ENCODE data around the gene SLC47A2. TPM values are rescaled to one million over a fixed set of nuclear protein-coding genes. Genes with fewer than 3 reads are reported as not detected.

Gene SLC47A2
- total RNA-seq, 1 donor from 2014 or later, result not detected

DNA sequence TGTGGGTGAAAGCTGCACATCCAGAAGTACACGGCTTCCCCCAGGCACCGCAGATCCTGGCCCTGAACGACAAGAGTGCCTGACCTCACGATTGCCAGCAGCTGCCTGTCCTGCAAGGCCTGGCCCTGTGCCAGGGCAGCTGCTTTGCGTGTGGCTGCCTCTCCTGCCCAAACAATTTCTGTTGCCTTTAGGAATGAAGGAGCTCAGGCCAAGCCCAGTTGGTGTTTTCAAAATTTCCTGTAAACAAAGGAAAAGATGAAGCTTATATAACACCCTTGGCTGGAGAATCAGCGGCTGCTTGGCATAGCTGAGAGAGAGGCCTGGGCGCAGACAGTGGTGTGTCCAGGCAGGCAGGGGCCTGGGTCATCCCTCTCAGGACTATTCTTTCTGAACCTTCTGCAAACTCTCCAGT lies 11.7 kb upstream of the SLC47A2 start:
- DNase-seq (ENCODE audit: low spot score), result no peak

DNA sequence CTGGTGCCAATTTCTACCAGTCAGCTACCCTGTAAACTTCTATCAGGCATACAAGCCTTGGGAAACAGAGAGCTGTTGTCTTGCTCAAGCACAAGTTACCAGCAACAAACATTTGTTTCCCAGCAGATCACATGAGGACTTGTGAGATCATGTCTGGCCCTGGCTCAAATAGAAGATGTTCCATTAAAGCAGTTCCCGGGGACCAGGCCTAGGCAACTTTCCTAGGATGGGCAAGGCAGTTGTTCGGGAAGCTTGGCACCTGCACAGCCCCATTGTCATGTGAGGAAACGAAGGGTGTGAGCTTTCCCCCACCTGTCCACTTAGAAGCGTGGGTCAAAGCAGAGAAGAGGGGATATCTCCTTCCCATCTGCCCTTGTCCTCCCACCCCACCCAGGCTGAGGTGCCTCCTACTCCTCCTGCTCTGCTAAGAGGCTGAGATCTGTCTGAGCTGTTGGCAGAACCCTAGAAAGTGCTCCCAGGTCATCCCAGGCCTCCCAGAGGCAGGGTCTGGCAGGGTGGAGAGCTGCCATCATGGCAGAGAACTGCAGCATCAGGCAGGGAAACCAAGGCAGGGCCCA lies 11.2 kb upstream of the SLC47A2 start:
- DNase-seq (ENCODE audit: low spot score), result no peak

DNA sequence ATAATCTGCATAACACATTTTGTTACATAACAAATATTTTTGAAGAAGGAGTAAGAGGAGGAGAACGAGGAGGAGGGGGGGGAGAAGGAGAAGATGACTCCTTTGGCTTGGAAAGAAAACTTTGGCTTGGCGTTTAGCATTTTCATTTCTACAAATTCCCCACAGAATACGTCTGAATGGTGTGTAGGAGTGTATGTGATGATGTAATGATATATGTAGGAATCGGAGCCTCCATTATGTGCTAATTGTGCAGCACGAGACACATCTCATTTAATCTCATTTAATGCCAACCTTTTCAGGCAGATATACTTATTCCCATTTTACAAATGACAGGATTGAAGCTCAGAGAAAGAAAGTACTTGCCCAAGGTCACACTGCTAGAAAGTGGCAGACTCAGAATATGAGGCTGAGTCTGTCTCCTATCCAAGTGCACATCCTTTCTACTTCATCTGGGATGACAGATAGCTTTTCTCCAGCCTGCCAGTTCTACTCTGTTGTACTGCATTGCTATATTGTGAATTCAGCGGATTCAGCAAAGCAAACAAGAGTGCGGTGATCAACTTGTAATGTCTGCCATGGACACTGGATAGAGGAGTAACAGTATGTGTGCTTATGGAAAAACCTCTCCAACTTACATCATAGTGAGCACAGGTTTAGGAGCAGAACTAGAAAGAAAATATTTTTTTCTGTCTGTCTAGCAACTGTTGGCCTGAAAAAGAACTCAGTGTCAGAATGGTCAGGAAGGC lies 10.4 kb upstream of the SLC47A2 start:
- DNase-seq (ENCODE audit: low spot score), result no peak

DNA sequence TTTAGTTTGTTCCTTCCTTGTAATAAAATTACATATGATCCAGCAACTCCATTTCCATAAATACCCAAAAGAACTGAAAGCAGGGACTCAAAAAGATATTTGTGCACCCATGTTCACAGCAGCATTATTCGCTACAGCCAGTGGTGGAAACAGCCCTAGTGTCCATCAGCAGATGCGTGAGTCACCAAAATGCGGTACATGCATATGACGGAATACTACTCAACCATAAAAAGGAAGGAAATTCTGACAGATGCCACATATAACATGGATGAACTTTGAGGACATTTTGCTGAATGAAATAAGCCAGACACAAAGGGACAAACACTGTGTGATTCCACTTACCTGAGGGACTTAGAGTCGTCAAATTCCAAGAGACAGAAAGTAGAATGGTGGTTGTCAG lies 9.1 kb upstream of the SLC47A2 start:
- no peak for DNase-seq (ENCODE audit: low spot score)

DNA sequence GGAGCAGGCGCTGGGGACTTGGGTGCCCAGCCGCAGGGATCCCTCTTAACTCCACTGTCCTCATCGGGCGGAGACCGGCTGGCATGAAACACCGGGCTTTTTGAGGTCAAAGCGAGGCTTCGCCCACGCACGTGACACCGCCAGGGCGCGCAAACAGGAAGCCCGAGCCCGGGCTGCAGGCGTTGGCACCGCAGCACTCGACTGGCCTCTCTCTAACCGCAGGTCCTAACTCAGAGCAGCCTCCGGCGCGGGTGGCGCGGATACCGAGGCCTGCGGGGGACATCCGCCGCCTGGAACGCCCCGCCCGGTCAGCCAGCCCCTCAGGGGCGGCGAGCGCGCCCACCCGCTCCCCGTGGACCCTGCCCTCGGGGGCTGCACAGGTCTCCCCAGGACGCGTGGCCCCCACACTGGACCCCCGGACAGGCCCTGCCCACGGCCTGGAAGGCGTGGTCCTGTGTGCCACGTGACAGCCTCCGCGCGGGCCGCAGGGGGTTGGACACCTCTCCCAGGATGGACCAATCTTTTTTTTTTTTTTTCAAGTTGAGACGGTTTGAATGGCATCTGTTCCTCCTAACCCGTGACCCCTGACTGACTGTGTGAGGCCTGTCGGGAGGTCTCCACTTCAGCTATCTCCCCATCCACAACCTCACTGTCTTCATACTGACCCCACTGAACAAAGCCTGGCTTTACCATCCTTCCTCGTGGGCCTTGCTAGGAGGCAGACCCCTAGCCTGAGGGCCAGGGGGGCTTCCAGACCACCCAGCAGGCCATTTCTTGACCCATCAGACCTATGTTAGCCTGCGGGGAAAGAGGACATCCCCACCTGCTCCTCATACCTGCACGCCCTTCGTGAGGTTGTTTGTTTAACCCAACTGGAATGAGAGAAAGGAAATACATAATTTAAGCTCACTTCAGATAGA lies 8.4 kb upstream of the SLC47A2 start:
- DNase-seq (ENCODE audit: low spot score), result no peak

DNA sequence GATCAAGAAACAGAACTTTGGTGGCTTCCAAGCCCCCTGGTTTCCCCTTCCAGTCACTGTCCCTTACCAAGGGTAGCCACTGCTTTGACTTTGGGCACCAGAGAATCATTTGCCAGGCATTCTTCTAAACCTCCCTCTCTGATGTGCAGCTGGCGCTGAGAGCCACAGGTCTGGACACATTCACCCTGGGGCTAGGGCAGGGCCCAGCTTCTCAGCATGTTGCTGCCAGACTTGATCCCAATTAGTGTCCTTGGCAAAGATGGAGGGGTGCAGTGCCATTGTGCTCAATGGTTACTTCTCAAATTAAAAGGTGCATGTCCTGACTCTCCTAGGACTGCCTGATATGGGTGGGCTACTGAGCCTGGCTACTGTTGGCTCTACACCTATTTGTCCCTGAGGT lies 7.6 kb upstream of the SLC47A2 start:
- no peak for DNase-seq (ENCODE audit: low spot score)

DNA sequence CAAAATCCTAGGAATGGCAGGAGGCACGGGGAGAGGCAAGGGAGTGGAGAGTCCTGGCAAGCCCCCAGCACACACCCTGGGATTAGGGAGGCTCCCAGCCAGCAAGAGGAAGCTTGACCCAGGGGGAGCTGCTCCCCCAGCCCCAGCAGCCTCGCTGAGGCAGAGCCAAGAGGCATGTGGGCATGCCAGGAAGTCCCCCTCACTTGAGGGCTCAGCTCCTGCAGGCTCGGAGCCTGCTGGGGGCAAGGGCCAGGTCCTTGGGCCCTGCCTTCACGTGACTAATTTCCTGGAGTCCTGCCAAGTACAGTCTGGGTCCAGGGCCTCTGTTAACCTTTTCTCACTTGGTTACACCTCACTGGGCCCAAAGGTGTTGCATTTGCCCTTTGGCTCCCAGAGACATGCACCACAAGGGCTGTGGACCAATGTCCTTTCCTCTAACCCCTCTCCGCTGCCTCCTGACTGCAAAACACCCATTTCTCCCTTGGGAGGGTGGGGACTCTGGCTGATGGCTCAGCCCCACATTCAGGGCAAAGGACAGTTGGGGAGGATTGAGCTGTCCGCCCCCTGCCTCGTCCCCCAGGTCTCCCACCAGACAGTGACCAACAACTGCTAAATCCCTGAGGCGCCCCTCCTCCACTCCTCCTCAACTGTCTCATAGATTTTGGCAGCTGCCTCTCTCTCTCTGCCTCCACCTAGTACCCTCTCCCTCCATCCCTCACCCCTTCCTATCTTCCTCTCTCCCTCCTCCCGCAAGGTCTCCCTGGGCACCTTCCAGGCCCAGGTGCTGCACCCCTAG lies 4.4 kb upstream of the SLC47A2 start:
- no peak for DNase-seq (ENCODE audit: low spot score)

DNA sequence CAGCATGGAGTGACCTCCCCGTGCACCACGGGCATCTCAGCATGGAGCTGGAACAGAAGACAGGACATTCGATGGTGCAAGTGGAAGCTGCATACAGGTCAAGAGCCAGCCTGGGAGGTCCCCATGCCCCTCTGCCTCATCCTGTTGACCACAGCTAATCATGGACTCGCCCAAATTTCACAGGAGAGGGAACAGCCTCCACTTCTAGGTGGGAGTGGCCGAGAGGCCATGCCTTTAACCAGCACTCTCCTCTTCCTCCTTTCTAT lies 3.8 kb upstream of the SLC47A2 start:
- DNase-seq (ENCODE audit: low spot score), result no peak

DNA sequence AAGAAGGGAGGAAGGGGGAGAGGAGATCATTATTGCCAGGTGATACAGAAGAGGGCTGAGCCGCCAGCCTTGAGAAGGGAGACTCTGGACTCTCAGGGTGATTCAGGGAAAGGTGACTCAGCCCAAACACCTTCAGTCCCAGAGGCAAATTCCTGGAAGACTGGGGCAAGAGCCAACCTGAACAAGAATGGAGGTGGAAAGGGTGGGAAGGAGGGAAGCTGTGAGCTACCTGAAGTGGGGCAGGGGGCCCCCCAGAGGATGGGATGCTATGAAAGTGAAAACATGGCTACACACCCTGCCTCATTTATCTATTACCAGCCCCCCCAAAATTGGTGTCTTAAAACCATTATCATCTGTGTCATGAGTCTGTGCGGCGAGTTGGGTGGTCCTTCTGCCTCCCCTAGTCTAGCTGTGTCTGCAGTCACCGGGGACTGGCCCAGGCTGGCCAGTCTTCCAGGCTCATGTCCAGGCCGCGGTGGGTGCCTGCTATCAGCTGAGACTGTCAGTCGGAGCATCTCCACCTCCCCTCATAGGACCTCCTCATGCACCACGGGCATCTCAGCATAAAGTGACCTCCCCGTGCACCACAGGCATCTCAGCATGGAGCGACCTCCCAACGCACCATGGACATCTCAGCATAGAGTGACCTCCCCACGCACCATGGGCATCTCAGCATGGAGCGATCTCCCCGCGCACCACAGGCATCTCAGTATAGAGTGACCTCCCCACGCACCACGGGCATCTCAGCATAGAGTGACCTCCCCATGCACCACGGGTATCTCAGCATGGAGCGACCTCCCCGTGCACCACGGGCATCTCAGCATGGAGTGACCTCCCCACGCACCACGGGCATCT lies 3.2 kb upstream of the SLC47A2 start:
- no peak for DNase-seq (ENCODE audit: low spot score)

DNA sequence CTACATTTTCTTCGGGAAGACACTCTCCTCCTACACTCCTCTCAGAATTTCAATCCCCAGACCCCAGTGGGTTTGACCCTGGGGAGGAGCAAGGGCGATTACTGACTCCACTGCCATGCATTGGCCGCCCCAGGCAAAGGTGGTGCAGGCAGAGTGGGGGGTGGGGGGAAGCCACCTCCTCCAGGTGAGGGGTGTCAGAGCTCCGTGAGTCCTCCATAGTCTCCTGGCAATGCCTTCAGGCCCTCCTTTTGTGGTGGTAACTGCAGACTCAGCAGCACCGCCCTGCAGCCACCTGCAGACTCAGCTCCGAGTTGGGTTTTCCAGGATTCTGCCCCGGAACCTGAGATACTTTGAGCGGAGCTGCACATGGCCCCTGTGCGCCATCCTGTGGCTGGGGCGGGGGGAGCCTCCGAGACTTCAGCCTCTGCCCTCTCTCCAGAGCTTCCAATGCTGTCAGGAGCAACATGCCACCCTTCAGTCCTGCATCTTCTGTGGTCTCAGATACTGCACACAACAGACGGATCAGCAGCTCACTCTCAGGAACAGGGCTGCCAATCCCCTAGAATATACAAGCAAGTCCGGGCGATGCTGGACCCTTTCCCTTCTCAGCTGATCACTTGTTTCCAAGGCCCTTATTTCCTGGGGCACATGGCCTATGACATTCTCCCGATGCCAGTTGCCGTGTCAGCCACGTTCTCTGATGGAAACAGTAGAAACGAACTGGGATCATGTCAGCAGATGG lies 2.4 kb upstream of the SLC47A2 start:
- DNase-seq (ENCODE audit: low spot score), result no peak

DNA sequence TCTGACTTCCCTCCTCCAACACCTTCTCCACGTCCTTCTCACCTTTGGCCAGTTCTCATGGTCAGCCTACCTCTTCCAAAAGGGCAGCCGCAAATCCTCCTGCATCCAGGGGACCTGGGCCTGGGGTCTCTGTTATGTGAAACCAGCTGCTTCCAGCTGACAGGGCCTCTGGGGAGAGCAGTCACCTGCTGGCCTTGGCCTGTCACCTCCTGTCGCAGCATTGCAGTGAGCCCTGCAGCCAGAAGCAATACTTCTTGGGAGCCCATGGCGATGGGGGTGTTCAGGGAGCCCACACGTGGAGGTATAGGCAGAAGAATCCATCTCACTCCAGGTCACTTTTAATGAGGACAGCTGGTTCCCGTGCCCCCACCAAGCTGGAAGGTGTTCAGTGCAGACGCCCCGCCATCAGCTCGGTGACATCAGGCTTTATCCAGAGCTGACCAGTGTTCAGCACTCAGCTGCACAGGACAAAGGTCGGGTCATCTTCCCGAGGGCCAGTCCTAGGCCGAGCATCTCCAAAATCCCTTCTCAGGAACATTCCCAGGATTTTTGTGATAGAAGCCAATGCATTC lies 1.7 kb upstream of the SLC47A2 start:
- DNase-seq (ENCODE audit: low spot score), result no peak

DNA sequence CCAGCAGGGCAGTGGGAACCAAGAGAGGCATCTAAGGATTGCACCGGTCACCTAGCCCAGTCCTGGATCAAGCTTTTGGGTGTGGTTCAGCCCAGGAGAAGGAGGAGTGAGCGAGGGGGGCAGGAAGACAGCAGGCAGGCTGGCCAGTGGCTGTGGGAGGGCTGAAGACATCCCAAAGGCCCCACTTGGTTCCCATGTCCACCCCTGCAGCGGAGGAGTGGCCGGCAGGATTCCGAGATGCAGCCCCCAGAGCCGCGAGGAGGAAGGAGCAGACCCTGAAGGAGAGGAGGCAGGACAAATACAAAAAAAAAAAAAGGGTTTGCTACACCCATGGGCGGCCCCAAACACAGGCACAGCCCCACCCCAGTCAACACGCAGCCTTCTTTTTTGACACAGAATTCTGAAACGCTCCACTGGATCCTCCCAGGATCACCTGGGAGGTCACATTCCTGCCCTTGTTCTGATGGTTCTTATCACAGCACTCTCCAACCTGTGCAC lies 1.1 kb upstream of the SLC47A2 start:
- no peak for DNase-seq (ENCODE audit: low spot score)

DNA sequence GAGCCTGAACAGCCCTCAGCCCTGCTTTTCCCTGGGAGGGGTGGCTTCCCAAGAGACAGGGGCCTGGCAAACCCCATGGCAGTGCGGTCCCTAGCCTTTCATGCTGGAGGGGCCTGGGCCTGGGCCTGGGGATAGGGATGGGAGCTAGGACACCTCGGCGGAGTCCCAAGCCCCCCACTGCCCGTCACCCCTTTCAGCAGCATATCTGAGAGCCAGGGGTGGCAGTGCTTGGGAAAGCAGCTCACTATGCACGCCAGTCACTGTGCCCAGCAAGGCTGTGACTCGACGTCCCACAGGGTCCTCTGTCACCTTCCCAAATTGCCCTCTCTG lies 612 bp upstream of the SLC47A2 start:
- DNase-seq (ENCODE audit: low spot score), result peak; percentile 71

DNA sequence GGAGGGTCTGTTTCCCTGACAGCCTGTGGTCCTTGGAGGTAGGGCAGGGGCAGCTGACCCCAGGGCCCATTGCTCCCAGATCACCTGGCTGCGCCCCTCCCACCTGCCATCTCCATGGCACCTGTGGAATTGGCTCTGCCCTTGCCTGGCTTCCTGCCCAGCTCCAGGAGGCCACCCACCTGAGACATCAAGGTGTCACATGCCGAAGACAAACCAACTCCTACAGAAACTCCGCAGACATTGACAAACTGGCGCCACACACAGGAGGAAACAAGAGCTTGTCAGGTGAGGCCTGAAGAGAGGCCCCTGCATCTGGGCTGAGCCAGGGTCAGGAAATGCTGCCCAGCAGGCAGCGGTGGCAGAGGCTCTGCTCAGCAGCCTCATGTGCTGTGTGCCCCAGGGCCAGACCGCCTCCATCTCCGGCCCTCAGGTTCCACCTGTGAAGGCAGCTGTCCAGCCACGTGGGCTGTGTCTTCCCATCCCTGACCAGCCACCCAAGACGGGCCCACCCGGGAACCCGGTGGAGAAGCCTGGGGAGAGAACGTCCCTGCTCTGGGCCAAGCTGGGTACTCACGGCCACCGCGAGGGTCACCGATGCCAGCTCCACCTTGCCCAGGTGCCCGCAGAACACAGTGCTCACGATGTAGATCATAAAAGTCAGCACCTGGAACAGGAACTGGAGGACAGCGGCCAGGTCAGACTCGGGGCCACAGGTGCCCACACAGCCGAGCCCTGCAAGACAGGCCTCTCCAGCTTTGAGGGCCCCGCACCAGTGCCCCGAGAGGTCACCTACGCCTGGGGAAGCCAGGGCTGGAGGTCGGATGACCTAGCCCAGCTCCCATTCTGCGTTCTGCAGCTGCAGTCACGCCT lies 1.6 kb downstream of the SLC47A2 start:
- DNase-seq (ENCODE audit: low spot score), result peak; percentile 84

DNA sequence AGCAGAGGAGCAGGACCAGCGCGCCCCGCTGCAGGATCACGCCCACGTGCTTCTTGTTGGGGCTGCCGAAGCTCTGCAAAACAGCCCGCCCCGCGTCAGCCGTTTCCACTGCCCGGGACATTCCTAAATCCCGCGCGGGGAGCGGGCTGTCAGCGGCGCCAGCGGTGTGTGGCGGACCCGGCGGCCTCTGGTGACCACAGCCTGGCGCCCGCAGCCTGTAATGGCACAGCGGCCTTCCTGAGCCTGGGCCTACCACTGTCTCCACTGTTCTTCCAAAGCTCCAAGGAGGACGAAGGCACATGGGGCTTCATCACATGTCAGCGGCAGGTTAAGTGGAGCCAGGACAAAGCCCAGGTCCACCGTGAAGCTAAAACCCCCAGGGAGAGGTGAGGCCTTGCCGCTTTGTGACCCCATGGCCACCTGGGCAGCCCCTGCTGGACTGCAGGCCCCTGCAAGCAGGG lies 2.5 kb downstream of the SLC47A2 start:
- peak; percentile 80 for DNase-seq (ENCODE audit: low spot score)

DNA sequence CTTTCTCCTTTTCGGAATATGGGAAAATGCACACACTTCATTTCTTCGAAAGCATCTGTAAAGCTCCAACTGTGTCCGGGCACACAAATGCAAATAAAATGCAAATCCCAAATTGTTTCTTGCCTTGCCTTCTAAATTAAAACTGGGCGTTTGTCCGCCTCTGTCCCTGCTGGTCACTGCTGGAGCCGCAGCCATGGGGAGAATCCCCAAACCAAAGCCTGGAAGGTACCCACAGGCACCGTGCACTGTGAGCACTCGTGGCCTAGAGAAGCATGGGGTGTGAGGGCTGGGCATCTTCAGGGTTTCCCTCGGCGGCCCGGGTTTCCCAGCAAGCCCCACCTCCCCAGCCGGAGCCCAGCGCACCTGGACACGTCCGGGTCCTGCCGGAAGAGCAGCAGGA lies 2.9 kb downstream of the SLC47A2 start:
- no peak for DNase-seq (ENCODE audit: low spot score)

DNA sequence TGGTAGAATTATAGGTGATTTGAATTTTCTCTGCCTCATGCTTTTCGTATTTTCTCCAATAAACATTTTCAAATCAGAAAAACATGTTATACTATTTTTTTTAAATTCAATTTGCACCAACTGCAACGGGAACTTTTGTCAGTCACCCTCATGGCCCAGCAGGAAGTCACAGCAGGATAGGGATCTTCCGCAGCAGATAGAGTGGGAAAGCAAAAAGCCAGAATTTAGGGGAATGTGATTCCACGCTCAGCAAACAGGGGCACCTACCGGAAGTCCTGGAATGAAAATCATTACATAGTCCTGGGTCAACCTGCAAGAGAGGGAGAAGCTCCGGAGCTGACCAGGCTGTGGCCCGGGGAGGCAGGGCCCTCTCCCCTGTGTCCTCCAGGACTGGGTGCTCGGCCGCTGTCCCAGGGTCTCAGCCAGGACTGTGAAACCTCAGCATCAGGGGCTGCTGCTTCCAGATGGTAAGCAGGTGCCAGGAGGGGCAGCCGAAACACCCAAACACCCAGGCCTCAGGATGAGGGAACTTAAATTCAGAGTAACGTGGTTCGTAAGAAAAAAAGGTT lies 3.9 kb downstream of the SLC47A2 start:
- DNase-seq (ENCODE audit: low spot score), result peak; percentile 55

DNA sequence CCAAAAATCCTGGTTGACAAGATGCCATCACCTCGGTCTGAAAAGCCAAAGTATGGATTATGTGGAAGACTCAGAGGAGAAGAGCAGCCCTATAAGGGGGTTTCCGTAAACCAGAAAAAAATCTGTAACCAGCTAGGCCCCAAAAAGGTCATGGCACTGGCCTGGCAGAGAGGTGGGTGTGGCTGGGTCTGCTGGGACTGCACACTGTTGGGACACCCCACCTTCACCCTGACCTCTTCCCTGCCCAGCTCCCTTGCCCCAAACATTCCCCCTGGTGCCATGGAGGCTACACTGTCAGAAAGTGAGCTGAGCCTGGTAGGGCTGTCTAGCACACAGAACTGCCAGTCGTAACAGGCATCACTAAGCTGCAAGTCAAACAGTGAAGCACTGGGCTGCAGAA lies 6.5 kb downstream of the SLC47A2 start:
- peak; percentile 45 for DNase-seq (ENCODE audit: low spot score)

Data from mesenteric fat pad (tissue), 1 donor.